T-helper 1 cell (primary cell): ENCODE measurements around the gene ITGBL1.

ENCODE experiments used
- DNase-seq, 5 donors: peaks; one replicate each; pipeline ENCODE4 v3.0.0-alpha.2; 2012 to 2020

ITGBL1 gene

GRCh38 chr13:101631395-101631794 lies 178.9 kb downstream of the ITGBL1 start:
- no peak for DNase-seq

- DNase-seq: no peak
Measured at GRCh38 chr13:101634142-101634541, 181.7 kb downstream of the ITGBL1 start.

DNA sequence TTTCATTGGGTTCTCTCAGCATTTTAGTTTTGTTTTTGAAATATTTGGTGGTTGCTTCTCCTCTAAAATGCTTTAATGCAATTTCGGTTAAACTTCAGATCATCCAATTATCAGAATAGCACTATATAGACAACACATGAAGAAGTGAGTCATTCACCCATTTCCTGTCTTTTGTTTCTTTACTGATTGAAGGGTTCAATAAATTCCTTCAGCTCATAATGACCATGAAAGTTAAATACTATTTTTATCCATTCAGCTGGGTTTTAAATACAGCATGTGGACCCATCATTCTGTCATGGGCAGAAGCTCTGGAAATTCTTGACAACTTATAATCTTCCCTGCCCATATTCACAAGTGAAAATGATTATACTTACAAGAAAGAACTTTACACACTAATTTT lies 187.2 kb downstream of the ITGBL1 start:
- DNase-seq: no peak

DNA sequence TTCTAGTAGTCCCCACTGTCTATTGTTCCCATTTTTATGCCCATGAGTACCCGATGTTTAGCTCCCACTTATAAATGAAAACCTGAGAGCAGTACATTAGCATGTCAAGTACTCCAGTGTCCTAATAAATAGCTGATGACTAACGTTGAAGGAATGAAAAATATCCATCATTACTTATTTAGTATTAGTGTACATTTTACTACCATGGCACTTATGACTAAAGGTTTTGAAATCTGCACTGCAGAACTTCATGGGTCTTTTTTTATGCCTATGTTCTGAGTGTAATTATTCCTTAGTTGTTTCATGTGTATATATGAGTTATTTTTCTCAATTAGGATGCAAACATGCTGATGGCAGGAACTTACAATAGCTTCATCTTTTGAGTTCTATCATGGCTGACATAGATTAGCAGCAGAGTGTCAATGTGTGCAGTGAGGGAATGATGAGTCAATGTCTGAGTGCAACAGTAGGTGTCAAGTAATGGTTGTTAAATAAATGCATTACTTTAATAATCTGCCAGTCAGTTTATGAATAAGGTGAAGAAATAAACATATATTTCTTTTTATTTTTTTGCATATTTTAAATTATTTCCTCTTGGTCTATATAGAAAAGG lies 188.4 kb downstream of the ITGBL1 start:
- DNase-seq: no peak

GRCh38 chr13:101645871-101646270 lies 193.4 kb downstream of the ITGBL1 start:
- DNase-seq: no peak

GRCh38 chr13:101647760-101648159 lies 195.3 kb downstream of the ITGBL1 start:
- no peak for DNase-seq

DNA sequence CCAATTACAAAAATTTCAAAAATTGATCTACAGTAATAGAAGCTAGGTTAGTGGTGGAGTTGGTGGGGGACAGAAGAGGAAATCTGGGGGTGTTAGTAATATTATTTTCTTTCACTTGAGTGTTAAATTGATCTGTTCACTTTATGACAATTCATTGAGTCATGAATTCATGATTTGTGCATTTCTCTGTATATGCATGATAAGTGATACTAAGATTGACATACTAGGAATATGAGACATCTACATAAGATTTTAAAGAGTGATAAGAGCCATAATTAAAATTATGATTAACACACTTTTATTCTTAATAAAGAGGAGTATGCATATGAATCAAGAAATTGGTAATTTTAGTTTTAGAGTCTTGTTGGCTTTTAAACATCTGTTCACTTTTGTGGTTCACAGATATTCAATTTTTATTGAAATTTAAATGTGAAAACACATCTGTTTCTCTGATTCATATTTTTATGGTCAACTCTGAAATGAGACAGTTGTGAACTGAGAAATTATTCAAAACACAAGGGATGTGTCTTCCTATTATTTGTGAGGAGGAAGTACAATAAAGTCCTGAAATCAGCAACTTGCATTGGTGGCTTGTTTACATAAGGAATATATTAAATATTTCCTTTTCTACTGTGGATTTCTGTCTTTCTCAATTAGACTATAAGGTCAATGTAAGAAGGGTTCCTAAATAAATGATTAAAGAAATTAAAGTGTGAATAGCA lies 196.5 kb downstream of the ITGBL1 start:
- DNase-seq: no peak

DNA sequence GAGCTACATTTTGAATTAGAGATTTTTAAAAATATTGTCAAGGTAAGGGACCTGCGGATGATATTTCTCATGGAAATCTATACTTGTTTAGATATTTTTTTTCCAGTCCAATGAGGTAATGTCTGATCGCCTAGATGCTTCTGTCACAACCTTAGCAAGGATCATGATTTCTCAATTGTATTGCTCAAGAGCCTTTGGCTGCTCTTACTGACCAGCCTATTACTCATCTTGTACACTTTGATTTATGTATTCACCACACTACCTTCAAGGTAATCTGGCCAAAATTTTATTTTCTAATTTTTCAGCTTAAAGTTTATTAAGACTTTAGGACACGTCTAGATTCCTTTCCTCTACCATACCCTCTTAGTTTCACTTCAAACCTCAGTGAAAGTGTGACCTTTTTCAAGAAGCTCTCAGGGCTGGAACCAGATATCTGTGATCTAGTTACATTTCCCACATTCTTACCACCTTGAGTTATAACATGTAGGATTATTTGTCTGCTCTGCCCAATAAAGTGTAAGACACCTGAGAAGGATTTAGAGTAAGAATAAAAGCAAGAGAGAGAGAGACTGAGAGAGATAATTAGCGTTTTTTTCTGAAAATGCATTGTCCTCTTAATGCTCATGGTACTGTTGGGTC lies 197.1 kb downstream of the ITGBL1 start:
- DNase-seq: no peak

DNA sequence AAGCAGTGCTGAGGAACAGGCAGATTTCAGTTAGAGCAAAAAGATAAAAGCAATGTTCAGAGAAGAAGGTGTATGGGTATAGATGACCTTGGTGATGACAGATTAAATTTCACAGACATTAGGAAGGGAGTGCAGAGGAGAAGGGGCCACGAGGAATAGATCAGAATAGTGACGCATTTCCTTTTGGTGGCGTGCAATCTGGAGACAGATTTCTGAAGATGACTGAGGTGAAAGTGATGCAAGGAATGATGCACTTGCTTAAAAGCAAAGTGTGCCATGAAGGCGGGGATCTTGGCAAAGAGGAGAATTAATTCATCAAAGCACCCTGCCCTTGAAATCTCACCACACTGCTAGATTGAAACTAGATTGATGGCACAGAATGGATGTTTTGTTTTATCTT lies 202.4 kb downstream of the ITGBL1 start:
- no peak for DNase-seq

- DNase-seq: no peak
Measured at GRCh38 chr13:101655435-101655834, 203.0 kb downstream of the ITGBL1 start.

GRCh38 chr13:101660711-101661110 lies 208.2 kb downstream of the ITGBL1 start:
- DNase-seq: no peak

GRCh38 chr13:101661839-101662238 lies 209.4 kb downstream of the ITGBL1 start:
- DNase-seq: no peak

DNA sequence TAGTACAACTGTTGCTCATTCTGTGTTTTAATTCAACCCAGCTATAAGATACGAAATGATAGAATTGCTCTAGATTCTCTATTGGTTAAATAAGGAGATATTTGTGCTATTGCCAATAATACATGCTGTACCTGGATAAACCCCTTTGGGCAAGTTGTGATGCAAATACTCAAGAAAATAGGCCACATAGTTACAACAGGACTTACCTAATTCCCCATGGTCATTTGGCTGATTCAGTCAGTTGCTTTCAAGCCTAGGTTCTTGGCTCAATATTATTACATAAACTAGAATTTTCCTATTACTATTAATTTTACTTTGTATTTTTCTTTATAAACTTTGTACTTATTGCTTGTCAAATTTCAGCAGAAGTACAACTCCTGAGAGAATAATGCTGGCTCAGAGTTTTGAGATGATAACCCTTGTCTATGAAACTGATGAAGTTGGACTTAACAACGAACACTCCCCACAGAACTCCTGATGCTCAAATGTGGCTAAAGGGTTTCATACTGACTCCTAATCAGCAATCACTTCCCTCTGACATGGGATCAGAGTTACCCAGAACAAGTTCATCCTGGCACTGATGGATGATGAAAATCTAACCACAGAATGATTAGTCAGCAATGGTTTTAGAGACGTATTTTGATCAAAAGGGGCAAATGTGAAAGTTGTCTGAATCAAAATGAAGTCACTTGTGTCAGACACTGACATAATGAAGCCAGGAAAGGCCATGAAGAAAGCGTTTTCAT lies 221.1 kb downstream of the ITGBL1 start:
- DNase-seq: no peak

DNA sequence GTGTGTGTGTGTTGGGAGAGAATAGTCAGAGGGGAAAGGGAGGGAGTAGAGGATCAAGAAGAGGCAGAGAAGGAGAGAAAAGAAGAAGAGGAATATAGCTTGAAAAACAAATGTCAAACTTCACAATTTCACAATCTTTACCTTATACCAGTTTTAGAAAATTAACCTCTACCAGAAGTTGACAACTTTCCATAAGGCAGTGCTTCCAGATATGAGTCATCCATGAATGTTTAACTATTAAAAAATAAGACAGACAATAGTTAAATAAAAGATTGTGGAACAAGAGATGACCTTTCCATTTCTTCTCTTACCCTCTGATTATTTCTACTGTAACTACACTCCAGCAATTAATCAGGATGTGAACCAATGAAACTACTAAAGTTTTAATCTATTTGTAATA lies 229.4 kb downstream of the ITGBL1 start:
- DNase-seq: no peak

DNA sequence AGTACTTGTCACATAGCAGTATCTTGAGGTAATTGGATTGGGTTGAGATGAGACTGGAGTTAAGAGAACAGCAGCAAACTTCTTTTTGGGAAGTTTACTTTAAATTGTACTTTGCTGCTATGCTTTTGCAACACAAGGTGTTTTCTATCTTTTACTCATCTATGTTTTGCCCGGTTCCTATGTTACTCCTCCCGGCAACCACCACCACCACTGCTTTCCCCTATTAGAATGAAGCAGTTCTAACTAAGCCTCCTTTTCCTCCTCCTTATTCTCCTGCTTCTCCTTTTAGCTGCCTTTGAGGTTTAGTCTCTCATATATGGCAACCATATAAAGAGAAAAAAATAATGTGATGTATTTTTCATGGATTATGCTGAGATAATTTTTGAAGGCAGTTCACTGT lies 233.5 kb downstream of the ITGBL1 start:
- DNase-seq: no peak

DNA sequence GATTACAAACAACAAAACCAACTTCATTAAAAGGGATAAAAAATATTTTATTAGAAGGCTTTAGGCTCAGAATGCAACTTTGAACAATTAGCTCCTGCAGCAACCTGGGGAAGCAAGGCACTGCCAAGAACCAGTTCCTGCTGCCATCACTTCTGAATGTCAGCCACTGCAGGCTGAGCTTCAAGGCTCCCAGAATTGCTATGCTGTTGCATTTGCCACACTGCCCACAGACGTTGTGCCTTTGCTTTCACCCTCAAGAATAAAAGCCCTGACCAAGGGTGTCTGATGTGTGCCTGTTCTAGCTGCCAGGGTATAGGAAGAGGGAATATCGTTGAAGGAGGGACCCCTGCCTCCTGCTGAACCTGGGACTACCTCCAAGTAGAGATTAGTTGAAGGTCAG lies 238.4 kb downstream of the ITGBL1 start:
- no peak for DNase-seq

DNA sequence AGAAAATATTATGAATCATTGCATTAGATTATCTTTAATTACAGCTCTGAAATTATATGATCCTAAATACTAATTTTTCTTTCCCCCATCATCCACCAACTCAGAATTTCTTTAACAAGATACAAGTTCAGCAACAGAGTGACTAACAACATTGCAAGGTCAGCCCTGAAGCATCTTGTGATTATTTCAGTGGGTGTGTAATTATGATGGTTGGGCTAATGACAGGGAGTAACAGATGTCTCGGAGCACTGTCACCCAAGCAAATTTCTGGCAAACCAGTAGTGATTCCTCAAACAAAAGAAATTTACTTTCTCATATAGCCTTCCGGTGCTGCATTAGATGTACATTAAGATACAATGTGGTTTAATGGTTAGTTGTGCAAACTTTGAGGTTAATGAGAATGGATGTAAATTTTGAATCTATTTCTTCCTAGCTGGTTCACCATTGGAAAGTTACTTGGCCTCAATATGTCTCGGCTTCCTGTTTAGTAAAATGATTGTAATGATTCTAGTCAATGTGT lies 238.9 kb downstream of the ITGBL1 start:
- no peak for DNase-seq

- DNase-seq: no peak
Measured at GRCh38 chr13:101695870-101696516, 243.5 kb downstream of the ITGBL1 start.

DNA sequence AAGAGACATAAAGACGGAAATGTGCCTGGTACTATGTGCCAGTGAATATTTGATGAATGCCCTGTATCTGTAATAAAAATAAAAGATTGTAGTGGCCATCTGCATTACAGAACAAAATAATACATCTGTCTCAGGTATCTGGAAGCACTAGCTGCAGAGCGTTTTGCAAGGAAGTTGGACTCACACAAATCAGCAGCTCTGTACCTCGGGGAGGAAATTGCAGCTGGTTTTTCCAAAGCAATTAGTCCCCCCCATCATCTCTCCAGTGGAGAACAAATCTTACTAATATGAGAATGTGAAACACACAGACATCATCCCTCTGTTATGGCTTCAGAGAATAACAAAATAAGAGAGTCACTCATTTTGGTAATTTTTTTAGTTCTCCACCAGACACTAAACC lies 245.3 kb downstream of the ITGBL1 start:
- DNase-seq: no peak

- no peak for DNase-seq
Measured at GRCh38 chr13:101698400-101698799, 245.9 kb downstream of the ITGBL1 start.

DNA sequence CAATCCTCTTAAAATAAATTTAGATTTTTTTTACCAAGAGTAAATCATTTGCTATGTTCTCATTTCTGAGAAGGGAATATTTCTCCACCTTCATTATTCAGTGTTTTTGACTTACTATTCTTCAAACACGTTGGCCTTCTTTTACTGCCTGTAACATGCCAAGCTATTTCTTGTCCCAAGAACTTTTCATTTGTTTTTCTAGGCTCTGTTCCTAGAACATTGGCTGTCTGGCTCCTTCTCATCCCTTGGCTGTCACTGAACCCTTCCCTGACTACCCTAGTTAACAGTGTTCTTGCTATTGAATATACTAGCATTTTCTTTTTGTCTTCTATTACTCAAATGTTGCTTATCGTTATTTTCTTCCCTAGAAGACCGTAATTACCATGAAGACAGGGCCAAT lies 248.1 kb downstream of the ITGBL1 start:
- no peak for DNase-seq

DNA sequence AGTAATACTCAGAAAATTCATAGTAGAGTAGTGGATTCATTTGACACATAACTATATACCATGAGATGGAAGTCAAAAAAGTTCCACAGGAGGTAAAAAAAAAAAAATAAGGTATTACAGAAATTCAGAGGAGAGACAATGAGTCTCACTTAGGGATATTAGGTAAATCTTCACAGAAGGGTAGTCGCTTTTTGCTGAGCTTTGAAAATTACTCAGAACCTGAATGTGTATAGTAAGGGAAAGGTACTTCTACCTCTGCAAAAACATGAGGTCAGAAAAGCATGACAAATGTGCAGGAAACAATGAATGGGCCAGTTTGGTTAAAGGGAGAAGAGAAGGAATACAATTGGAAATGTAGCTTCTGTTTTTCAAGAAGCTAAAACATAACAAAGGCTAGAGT lies 250.6 kb downstream of the ITGBL1 start:
- no peak for DNase-seq

DNA sequence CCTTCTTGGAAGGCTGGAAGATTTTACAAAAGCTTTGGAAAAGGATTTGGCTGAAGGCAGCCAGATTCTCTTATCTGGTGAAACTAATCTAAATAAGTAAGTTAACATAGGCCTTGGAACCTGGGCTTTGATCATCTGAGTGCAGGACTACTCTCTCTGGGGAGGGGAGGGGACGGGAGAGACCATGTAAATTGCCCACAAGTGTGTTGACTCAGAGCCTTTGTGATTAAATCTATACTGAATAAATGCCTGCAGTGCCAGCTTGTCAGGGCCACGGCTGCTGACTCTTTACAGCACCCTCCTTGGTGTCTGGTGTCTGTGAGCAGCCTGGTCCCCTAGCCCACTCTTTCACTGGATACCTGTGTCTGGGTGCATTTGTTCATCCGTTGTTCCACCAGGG lies 251.4 kb downstream of the ITGBL1 start:
- no peak for DNase-seq
